Fibroblast of skin of right quadriceps (primary cell): ENCODE data around the gene ANXA11.
A peak's percentile ranks its signal among the peaks of the same experiment; 100 is the strongest.

Experiments used
- DNase-seq: peaks from one replicate; pipeline ENCODE4 v3.0.0-alpha.2; 2013

The ANXA11 gene

GRCh38 chr10:80164596-80164995, 40.7 kb downstream of the ANXA11 start:
- DNase-seq = no peak

- DNase-seq = peak; percentile 31
These were observed 41.5 kb downstream of the ANXA11 start for GRCh38 chr10:80163741-80164341.

DNA sequence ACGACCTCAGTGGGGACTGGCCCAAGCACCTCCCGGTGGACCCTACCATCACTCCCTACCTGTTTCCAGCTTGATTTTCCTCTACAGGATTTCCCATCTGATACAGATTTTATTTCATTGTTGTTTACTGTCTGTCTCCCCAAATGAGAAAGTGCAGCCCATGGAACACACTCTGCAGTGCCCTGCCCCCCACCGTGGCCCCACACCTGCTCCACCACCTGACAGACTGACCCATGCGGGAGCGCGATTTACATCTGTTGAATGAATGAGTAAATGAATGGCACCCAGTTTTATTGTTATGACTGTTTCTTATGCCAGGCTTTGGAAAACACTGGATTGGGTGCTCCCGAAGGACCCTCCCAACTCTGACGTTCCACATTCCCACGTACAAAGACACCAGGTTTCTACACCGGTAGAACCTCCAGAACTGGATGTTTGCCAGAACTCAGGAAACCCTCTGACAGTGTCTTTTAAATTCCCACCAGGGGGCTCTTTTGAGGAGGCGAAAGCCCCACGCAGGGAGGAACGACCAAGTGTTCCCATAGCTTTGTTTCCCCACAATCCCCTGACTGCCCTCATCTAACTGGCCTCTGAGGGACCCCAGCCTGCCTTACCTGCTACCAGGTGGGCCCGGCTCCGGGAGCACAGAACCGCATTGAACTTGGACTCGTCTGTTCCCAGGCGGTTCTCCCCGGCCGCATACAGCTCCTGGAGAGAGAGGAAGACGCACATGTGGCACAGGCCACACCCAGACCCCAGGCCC, 43.8 kb downstream of the ANXA11 start:
- peak; percentile 39 for DNase-seq

DNA sequence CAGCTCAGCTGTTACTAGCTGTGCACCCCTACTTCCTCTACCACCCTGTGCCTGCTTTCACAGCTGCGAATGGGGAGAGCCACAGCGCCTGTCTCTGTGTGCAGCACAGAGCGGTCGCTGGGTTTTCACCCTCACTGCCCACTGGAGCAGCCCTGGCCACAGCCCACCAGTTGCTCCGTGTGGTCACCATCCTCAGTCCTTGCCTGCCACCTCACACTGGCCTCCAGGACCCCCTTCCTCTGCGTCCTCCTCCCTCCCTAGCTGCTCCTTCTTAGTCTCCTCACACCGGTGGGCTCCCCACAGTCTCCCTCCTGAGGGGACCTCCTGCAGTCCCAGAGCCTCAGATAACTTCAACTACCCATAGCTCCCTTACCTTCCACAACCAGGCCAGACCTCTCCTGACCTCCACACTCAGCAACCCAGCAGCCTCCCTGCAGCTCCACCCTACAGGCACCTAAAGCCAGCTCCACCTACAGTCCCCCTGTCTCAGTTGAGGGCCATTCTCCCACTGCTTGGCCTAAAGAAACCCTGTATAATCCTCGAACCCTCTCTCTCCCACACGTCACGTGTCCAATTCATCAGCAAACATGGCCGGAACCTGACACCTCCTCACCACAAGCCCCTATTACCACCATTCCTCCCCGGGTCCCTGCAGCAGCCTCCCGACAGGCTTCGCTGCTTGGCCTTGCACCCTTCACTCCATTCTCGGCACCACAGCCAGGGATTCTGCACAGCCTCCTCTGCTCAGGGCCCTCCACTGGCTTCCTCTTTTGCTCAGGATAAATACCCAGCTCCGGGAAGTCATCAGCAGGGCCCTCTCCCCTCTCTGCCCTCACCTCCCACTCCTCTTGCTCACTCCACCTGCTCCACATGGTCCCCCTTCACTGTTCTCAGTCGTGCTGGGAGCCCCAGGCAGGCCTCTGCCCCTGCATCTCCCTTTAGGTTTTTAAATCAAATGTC, 44.7 kb downstream of the ANXA11 start:
- no peak for DNase-seq

DNA sequence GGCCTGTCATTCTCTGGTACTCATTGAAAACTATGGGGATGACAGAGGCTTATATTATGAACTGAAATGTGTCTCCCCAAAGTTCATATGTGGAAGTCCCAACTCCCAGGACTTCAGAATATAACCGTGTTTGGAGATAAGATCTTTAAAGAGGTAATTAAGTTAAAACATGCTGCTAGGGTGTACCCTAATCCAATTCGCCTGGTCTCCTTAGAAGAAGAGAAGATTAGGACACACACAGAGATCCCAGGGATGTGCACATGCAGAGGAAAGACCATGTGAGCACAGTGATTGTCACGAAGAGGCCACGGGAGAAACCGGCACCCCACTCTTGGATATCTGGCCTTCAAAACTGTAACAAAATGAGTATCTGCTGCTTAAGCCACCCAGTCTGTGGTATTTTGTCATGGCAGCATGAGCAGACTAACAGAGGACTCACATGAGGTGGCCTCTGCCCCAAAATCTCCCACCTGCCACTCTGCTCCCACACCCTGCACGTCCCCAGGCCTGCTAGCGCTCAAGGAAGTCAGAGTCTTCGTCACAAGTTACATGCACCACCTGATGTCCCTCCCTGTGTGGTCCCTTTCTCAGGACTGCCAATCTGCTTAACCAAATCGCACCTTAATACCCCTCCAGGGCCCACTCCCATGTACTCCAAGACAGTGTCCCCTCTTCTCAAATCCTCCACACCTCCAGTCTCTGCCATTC, 46.0 kb downstream of the ANXA11 start:
- DNase-seq = no peak

GRCh38 chr10:80158598-80159127, 46.7 kb downstream of the ANXA11 start:
- DNase-seq = peak; percentile 99

GRCh38 chr10:80158126-80158525, 47.2 kb downstream of the ANXA11 start:
- no peak for DNase-seq

GRCh38 chr10:80157561-80157960, 47.8 kb downstream of the ANXA11 start:
- no peak for DNase-seq

DNA sequence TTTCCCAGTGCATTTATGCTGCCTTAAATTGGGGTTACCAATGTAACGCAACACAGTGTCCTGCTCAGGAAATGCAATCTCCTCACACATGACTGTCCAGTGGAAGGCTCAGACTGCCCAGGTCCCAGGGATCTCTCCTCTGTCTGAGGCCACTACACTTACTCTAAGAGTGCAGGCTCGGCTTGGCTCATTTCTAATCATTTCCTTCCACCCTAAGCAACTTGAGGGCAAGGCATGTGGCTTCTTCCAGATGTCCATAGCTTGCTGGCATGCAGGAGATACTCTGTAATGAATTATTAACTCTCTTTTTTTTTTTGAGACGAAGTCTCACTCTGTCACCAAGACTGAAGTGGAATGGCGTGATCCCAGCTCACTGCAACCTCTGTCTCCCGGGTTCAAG, 49.1 kb downstream of the ANXA11 start:
- no peak for DNase-seq

GRCh38 chr10:80155696-80156215, 49.6 kb downstream of the ANXA11 start:
- DNase-seq = no peak

GRCh38 chr10:80154978-80155695, 50.2 kb downstream of the ANXA11 start:
- peak; percentile 92 for DNase-seq

DNA sequence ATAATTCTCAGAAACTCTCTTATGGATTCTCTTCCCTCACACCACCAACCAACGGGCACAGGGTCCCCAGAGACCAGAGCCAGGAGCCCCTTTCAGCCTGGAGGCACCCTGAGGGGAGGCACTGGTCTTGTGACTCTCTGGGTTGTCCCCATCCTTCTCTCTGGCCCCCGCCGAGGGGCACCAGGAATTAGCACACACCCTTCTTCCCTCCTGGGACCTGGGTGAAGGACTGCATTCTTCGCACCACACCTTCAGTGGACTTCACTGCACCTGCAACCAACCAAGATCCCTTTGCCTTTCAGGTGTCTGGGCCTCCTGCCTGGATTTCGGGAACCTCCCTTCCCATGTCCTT, 50.7 kb downstream of the ANXA11 start:
- DNase-seq = no peak

GRCh38 chr10:80153460-80153859, 51.9 kb downstream of the ANXA11 start:
- DNase-seq = no peak

- DNase-seq = no peak
These were observed 52.5 kb downstream of the ANXA11 start for GRCh38 chr10:80152820-80153219.

DNA sequence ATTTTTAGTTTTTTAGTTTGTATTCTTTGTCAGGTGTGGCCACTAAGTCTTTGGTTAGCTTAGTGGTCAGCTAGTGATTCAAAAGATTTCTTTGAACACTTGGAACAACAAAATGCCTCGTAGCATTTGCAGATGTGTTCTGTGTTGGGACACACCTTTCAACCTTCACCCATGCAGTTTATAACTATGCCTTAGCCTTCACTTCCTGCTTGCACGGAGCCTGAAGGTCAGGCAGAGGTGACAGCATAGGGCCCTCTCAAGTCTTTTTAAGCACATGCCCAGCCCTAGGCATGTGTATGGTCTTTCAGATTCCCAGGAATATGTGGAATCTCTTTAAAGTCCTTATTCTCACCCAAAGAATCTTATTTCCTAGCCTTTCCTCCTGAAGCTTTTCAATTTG, 55.2 kb downstream of the ANXA11 start:
- DNase-seq = no peak

- no peak for DNase-seq
These were observed 56.2 kb downstream of the ANXA11 start for GRCh38 chr10:80149123-80149522.

- no peak for DNase-seq
These were observed 57.1 kb downstream of the ANXA11 start for GRCh38 chr10:80148166-80148805.

- no peak for DNase-seq
These were observed 58.4 kb downstream of the ANXA11 start for GRCh38 chr10:80146918-80147317.

- peak; percentile 45 for DNase-seq
These were observed 59.7 kb downstream of the ANXA11 start for GRCh38 chr10:80145406-80146308.

DNA sequence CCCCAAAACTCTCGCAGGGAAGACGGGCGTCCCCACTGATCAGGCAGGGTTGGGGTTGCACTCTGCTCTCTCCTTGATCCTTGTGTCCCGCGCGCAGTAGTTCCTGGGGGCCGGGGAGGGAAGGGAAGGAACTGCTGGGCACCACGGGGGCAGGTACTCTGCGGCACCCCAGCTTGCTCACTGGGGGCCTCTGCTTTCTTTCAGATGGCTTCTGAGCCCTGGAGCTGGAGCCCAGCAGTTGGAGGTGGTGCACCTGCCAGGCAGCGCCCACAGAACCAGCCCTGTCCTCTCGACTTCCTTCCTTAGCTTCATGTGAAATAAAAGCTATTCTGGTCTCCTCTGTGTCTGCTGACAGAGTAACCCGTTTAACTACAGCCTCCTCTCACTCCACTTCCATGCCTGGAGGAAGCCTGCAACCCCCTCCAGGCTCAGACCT, 60.6 kb downstream of the ANXA11 start:
- no peak for DNase-seq
